K562 (cell line): ENCODE data around the gene LRP1. TPM values are rescaled to one million over a fixed set of nuclear protein-coding genes. Genes with fewer than 3 reads are reported as not detected.
A peak's percentile ranks its signal among the peaks of the same experiment; 100 is the strongest.

Source experiments
- CHD7 ChIP-seq: fragments of 200-600 bp; sonication (generic); IDR thresholded peaks from one replicate; pipeline ENCODE4 v1.6.1; 2012; ENCODE audit warnings: mild to moderate bottlenecking, low read depth, low read length, inconsistent platforms
- CREB1 ChIP-seq, 2 experiments: sonication (generic) in 1 of 2; formaldehyde crosslinking in 1 of 2; IDR thresholded peaks; 2 replicates each; pipeline versions ENCODE4 v1.6.1 to v1.8.0; 2012 to 2022; ENCODE audit warnings: inconsistent platforms in 1 of 2, mild to moderate bottlenecking in 1 of 2, missing genetic modification reagents in 1 of 2, moderate library complexity in 1 of 2
- CREM ChIP-seq: IDR thresholded peaks from 2 replicates; pipeline ENCODE4 v1.6.1; 2014; ENCODE audit warnings: antibody characterized with exemption, low read depth
- HDAC3 ChIP-seq: fragments of 450-650 bp; IDR thresholded peaks from 2 replicates; pipeline ENCODE4 v1.6.1; 2018; ENCODE audit warnings: borderline replicate concordance, mild to moderate bottlenecking, moderate library complexity; ENCODE audit not compliant: partially characterized antibody
- RAD21 ChIP-seq, 2 experiments: fragments of 250-450 bp in 1 of 2; fragments of 450-650 bp in 1 of 2; sonication (Bioruptor Pico) in 1 of 2; formaldehyde crosslinking in 1 of 2; IDR thresholded peaks in 1 of 2; conservative IDR thresholded peaks in 1 of 2; 2 replicates each; pipeline versions ENCODE4 v1.4.0 to v1.8.0; 2020 to 2022; ENCODE audit warnings: mild to moderate bottlenecking in 2 of 2, moderate library complexity in 1 of 2
- RBM14 ChIP-seq: fragments of 200-400 bp; formaldehyde crosslinking; IDR thresholded peaks from 2 replicates; pipeline ENCODE4 v1.6.1; 2018; ENCODE audit warnings: low read depth, mild to moderate bottlenecking, low read length, moderate library complexity, borderline replicate concordance; ENCODE audit not compliant: insufficient read depth
- SETDB1 ChIP-seq: IDR thresholded peaks from one replicate; pipeline ENCODE4 v1.6.1; 2012; ENCODE audit warnings: low read length, control low read depth, inconsistent platforms
- SMC3 ChIP-seq: conservative IDR thresholded peaks from 2 replicates; pipeline ENCODE4 v1.6.1; 2011; ENCODE audit warnings: low read depth, low read length, improper control_type of control experiment; ENCODE audit not compliant: insufficient read depth
- SNRNP70 ChIP-seq: fragments of 200-400 bp; formaldehyde crosslinking; optimal IDR thresholded peaks from 2 replicates; pipeline ENCODE3; 2017; ENCODE audit warnings: low read depth, low read length
- SP1 ChIP-seq: sonication (generic); formaldehyde crosslinking; IDR thresholded peaks from 2 replicates; pipeline ENCODE4 v1.8.1; 2022; ENCODE audit warnings: mild to moderate bottlenecking, missing genetic modification reagents
- polyA plus RNA-seq, 8 experiments: library from polyadenylated mRNA; depleted of rRNA in 4 of 8; stranded (reverse) in 5 of 8; unstranded in 3 of 8; fragments of >200 nt; fragmentation: Nextera tagmentation in 2 of 8; fragmentation: Illumina TruSeq in 1 of 8; extraction: Ambion mirVana in 2 of 8; extraction: Trizol in 1 of 8; gene quantifications; 2 replicates each; pipeline versions ENCODE4 v1.2.1 to v1.2.3, GENCODE V29; 2011 to 2014; ENCODE audit warnings: inconsistent platforms in 1 of 8, missing spikeins in 1 of 8
- total RNA-seq, 7 experiments: library from RNA; depleted of rRNA in 6 of 7; stranded (reverse); fragments of >200 nt in 6 of 7; fragmentation: Illumina TruSeq in 2 of 7; extraction: Trizol in 2 of 7; gene quantifications; 2 replicates each; pipeline versions ENCODE4 v1.2.1 to v1.2.3, GENCODE V29; 2011 to 2021; ENCODE audit warnings: low replicate concordance in 1 of 7
- TF ChIP-seq, protein P1 (sequence below), 2 experiments: fragments of 150-350 bp in 1 of 2; IDR thresholded peaks; 2 replicates each; pipeline ENCODE4 v1.6.1; 2012 to 2016; ENCODE audit warnings: low read depth in 2 of 2, low read length in 2 of 2, mild to moderate bottlenecking in 1 of 2, moderate library complexity in 1 of 2

LRP1 gene
- total and polyA plus RNA-seq, 9 of the 15 experiments (the other 6 are each of a cell fraction or from before 2014, with no cell fraction given) = 0.04 to 0.64 (median 0.19) TPM; not detected in 2

DNA sequence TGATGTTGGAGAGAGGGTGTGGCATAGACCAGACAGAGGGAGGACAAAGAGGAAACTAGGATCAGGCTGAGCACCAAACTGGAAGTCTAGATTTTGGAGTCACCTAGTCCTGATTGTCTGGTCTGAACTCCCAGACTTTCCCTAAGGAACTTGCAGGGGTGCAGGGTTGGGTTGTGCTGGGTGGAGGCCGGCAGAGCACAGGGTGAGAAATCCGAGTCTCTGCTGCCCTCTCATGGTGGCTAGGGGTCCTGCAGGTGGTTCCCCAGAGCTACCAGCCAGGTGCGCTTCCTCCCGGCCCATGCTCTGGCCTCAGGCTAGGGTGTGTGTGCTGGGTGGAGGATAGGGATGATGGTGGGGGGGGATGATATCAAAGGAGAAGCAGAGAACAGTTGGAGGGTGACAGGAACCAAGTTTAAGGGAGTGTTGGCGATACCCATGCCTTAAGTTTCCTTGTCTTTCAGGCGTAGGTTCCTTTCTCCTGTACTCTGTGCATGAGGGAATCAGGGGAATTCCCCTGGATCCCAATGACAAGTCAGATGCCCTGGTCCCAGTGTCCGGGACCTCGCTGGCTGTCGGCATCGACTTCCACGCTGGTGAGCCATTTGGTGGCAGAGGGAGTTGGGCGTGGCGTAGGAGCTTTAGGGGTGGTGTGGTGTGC lies 54.8 kb downstream of the LRP1 start (continued):
- TF ChIP-seq RAD21 (CRISPR knock-in tag; conservative IDR thresholded peaks at IDR 0.05 in 1 of 2, IDR thresholded peaks at IDR 0.05 in 1 of 2) (peak; percentile 86 to 92), SP1 (CRISPR knock-in tag) (0 out of 2 replicates have a peak, but pooled peaks have one; percentile 29), SNRNP70 (no peak), HDAC3 (no peak), SMC3 (peak; percentile 82), RBM14 (no peak), CREB1 (IDR thresholded peaks at IDR 0.05) (no peak), CREB1 (CRISPR knock-in tag; IDR thresholded peaks at IDR 0.05) (no peak), SETDB1 (no peak), CREM (0 out of 2 replicates have a peak, but pooled peaks have one; percentile 23), CHD7 (no peak)
- TF ChIP-seq, protein P1, sequence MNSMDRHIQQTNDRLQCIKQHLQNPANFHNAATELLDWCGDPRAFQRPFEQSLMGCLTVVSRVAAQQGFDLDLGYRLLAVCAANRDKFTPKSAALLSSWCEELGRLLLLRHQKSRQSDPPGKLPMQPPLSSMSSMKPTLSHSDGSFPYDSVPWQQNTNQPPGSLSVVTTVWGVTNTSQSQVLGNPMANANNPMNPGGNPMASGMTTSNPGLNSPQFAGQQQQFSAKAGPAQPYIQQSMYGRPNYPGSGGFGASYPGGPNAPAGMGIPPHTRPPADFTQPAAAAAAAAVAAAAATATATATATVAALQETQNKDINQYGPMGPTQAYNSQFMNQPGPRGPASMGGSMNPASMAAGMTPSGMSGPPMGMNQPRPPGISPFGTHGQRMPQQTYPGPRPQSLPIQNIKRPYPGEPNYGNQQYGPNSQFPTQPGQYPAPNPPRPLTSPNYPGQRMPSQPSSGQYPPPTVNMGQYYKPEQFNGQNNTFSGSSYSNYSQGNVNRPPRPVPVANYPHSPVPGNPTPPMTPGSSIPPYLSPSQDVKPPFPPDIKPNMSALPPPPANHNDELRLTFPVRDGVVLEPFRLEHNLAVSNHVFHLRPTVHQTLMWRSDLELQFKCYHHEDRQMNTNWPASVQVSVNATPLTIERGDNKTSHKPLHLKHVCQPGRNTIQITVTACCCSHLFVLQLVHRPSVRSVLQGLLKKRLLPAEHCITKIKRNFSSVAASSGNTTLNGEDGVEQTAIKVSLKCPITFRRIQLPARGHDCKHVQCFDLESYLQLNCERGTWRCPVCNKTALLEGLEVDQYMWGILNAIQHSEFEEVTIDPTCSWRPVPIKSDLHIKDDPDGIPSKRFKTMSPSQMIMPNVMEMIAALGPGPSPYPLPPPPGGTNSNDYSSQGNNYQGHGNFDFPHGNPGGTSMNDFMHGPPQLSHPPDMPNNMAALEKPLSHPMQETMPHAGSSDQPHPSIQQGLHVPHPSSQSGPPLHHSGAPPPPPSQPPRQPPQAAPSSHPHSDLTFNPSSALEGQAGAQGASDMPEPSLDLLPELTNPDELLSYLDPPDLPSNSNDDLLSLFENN (IDR thresholded peaks at IDR 0.05; ENCODE audit: low read depth in 2 of 2, low read length in 2 of 2) = no peak
